ENCODE results near the gene FLNA. TPM values are rescaled to one million over a fixed set of nuclear protein-coding genes. Genes with fewer than 3 reads are reported as not detected.

The FLNA gene
- total and polyA plus RNA-seq, 10 of the 15 experiments (the other 5 are each of a cell fraction or from before 2014, with no cell fraction given): 5.1 to 643 (median 171) TPM

DNA sequence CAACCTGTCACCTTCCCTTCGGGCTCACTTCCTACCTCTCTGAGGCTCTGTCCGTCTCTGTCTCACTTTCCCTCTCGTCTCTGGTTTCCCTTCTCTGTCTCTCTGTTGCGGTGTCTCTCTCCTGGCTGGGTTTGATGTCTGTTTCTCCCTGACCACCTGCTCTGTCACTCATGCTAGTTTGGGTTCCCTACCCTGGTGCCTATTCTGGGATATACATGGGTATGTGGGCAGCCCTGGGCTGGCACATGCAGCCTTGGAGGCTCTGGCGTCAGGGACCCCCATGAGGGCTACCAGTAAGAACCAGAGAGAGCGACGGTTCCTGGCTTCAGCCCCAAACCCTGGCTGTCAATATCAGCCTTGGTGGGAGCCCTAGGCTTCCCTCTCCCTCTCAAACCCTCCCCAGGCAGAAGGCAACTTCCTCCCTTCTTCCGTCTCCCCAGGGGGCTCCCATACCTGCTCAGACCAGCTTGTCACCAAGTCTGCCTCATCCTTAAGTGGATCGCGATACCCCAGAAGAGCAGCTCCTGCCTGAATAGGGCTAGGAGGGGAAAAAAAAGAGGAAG is 34.3 kb upstream of the FLNA start (continued):
- TF ChIP-seq USF1 (IDR thresholded peaks at IDR 0.05; ENCODE audit: borderline replicate concordance, extremely low read length, insufficient read depth, low read depth, low read length): no peak
- TF ChIP-seq, protein P1, sequence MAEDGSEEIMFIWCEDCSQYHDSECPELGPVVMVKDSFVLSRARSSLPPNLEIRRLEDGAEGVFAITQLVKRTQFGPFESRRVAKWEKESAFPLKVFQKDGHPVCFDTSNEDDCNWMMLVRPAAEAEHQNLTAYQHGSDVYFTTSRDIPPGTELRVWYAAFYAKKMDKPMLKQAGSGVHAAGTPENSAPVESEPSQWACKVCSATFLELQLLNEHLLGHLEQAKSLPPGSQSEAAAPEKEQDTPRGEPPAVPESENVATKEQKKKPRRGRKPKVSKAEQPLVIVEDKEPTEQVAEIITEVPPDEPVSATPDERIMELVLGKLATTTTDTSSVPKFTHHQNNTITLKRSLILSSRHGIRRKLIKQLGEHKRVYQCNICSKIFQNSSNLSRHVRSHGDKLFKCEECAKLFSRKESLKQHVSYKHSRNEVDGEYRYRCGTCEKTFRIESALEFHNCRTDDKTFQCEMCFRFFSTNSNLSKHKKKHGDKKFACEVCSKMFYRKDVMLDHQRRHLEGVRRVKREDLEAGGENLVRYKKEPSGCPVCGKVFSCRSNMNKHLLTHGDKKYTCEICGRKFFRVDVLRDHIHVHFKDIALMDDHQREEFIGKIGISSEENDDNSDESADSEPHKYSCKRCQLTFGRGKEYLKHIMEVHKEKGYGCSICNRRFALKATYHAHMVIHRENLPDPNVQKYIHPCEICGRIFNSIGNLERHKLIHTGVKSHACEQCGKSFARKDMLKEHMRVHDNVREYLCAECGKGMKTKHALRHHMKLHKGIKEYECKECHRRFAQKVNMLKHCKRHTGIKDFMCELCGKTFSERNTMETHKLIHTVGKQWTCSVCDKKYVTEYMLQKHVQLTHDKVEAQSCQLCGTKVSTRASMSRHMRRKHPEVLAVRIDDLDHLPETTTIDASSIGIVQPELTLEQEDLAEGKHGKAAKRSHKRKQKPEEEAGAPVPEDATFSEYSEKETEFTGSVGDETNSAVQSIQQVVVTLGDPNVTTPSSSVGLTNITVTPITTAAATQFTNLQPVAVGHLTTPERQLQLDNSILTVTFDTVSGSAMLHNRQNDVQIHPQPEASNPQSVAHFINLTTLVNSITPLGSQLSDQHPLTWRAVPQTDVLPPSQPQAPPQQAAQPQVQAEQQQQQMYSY (CRISPR knock-in tag; IDR thresholded peaks at IDR 0.05): no peak
- no peak for TF ChIP-seq CHD1 (IDR thresholded peaks at IDR 0.05; ENCODE audit: low read depth, low read length)
- TF ChIP-seq, protein P2, sequence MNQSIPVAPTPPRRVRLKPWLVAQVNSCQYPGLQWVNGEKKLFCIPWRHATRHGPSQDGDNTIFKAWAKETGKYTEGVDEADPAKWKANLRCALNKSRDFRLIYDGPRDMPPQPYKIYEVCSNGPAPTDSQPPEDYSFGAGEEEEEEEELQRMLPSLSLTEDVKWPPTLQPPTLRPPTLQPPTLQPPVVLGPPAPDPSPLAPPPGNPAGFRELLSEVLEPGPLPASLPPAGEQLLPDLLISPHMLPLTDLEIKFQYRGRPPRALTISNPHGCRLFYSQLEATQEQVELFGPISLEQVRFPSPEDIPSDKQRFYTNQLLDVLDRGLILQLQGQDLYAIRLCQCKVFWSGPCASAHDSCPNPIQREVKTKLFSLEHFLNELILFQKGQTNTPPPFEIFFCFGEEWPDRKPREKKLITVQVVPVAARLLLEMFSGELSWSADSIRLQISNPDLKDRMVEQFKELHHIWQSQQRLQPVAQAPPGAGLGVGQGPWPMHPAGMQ (IDR thresholded peaks at IDR 0.05; ENCODE audit: borderline replicate concordance): no peak
- TF ChIP-seq SRF (IDR thresholded peaks at IDR 0.05; ENCODE audit: low read depth in 2 of 2, low read length in 2 of 2): no peak
- TF ChIP-seq RBBP5 (conservative IDR thresholded peaks at IDR 0.05): no peak
- TF ChIP-seq RELA (IDR thresholded peaks at IDR 0.05; ENCODE audit: borderline replicate concordance, partially characterized antibody): no peak
- no peak for TF ChIP-seq USF2 (IDR thresholded peaks at IDR 0.05; ENCODE audit: borderline replicate concordance, low read depth, low read length)
- TF ChIP-seq MYC (IDR thresholded peaks at IDR 0.05; ENCODE audit: insufficient read depth, insufficient read length, insufficient replicate concordance, low read length, severe bottlenecking): no peak

Data from GM12878 (cell line).